GM23338 (cell line): ENCODE measurements around the gene TLE1. TPM values are rescaled to one million over a fixed set of nuclear protein-coding genes. Genes with fewer than 3 reads are reported as not detected.

Experiments used
- ATAC-seq: fragments of 200-7000 bp; cut with Tn5 transposase; 3 replicates; pipeline ENCODE4 v1.9.1; 2020
- DNase-seq: peaks from one replicate; pipeline ENCODE4 v3.0.0-alpha.2; 2015; ENCODE audit warnings: low spot score
- H2AFZ ChIP-seq: fragments of 200-600 bp; sonication (generic); 2 replicates; pipeline ENCODE4 v1.8.0; 2016; ENCODE audit warnings: antibody characterized with exemption, mild to moderate bottlenecking, moderate library complexity
- H3F3A ChIP-seq: fragments of 200-600 bp; sonication (generic); replicated peaks from 2 replicates; pipeline ENCODE4 v1.8.0; 2017; ENCODE audit warnings: antibody characterized with exemption, mixed run types, low read depth
- H3K27ac ChIP-seq: fragments of 200-600 bp; sonication (generic); 2 replicates; pipeline ENCODE4 v1.6.1; 2016; ENCODE audit warnings: low read depth
- H3K27me3 ChIP-seq: fragments of 200-600 bp; sonication (generic); 2 replicates; pipeline ENCODE4 v1.8.0; 2016; ENCODE audit warnings: mild to moderate bottlenecking, mixed run types, moderate library complexity; ENCODE audit not compliant: insufficient read depth
- H3K36me3 ChIP-seq: fragments of 200-600 bp; sonication (generic); 2 replicates; pipeline ENCODE4 v1.8.0; 2016; ENCODE audit warnings: mild to moderate bottlenecking; ENCODE audit not compliant: insufficient read depth
- H3K4me1 ChIP-seq: fragments of 200-600 bp; sonication (generic); 2 replicates; pipeline ENCODE4 v1.8.0; 2016; ENCODE audit warnings: mild to moderate bottlenecking, moderate library complexity; ENCODE audit not compliant: insufficient read depth
- H3K4me2 ChIP-seq: fragments of 200-600 bp; sonication (generic); 2 replicates; pipeline ENCODE4 v1.7.1; 2017; ENCODE audit warnings: mixed run types
- H3K4me3 ChIP-seq: fragments of 200-600 bp; sonication (generic); 2 replicates; pipeline ENCODE4 v1.6.1; 2016; ENCODE audit warnings: mixed run types
- H3K79me2 ChIP-seq: fragments of 200-600 bp; sonication (generic); replicated peaks from 2 replicates; pipeline ENCODE4 v1.8.0; 2017; ENCODE audit warnings: mild to moderate bottlenecking; ENCODE audit not compliant: insufficient read depth
- H3K9me2 ChIP-seq: fragments of 200-600 bp; sonication (generic); 2 replicates; pipeline ENCODE4 v1.8.0; 2017; ENCODE audit not compliant: insufficient read depth
- H4K20me1 ChIP-seq: fragments of 200-600 bp; sonication (generic); replicated peaks from 2 replicates; pipeline ENCODE4 v1.8.0; 2017; ENCODE audit warnings: mild to moderate bottlenecking; ENCODE audit not compliant: insufficient read depth
- H3K27ac Mint-ChIP-seq: 2 replicates; pipeline ENCODE4 v1.8.0; 2020; ENCODE audit warnings: inconsistent platforms, mild to moderate bottlenecking, moderate library complexity, mixed read lengths
- H3K27me3 Mint-ChIP-seq: 3 replicates; pipeline ENCODE4 v1.8.0; 2022; ENCODE audit warnings: low read depth, mild to moderate bottlenecking, moderate library complexity, mixed read lengths, inconsistent platforms; ENCODE audit not compliant: insufficient read depth, poor library complexity
- H3K36me3 Mint-ChIP-seq: 3 replicates; pipeline ENCODE4 v1.8.0; 2021; ENCODE audit warnings: low read depth, mild to moderate bottlenecking, inconsistent platforms, moderate library complexity, mixed read lengths
- H3K4me1 Mint-ChIP-seq: 3 replicates; pipeline ENCODE4 v1.8.0; 2020; ENCODE audit warnings: mild to moderate bottlenecking, inconsistent platforms, mixed read lengths
- H3K4me3 Mint-ChIP-seq: 3 replicates; pipeline ENCODE4 v1.8.0; 2021; ENCODE audit warnings: moderate library complexity, mild to moderate bottlenecking, inconsistent platforms, mixed read lengths
- H3K9me3 Mint-ChIP-seq: 3 replicates; pipeline ENCODE4 v1.8.0; 2020; ENCODE audit warnings: moderate library complexity, mild to moderate bottlenecking, inconsistent platforms, mixed read lengths
- EZH2 ChIP-seq: fragments of 200-600 bp; sonication (generic); IDR thresholded peaks from one replicate; pipeline ENCODE4 v1.8.0; 2017; ENCODE audit warnings: antibody characterized with exemption, mild to moderate bottlenecking, low read depth; ENCODE audit not compliant: unreplicated experiment
- EZH2phosphoT487 ChIP-seq: fragments of 200-600 bp; sonication (generic); IDR thresholded peaks from one replicate; pipeline ENCODE4 v1.8.1; 2018; ENCODE audit warnings: antibody characterized with exemption; ENCODE audit not compliant: unreplicated experiment
- JUNB ChIP-seq: IDR thresholded peaks from one replicate; pipeline ENCODE4 v1.6.1; 2016; ENCODE audit warnings: antibody characterized with exemption; ENCODE audit not compliant: unreplicated experiment
- NANOG ChIP-seq: IDR thresholded peaks from 2 replicates; pipeline ENCODE4 v1.6.1; 2016; ENCODE audit warnings: antibody characterized with exemption, borderline replicate concordance
- POLR2AphosphoS5 ChIP-seq: IDR thresholded peaks from 2 replicates; pipeline ENCODE4 v1.6.1; 2016; ENCODE audit warnings: antibody characterized with exemption, low read depth
- ZNF114 ChIP-seq: fragments of 250-450 bp; sonication (Bioruptor Pico); IDR thresholded peaks from 2 replicates; pipeline ENCODE4 v1.5.0; 2020; ENCODE audit warnings: mild to moderate bottlenecking, moderate library complexity
- ZNF331 ChIP-seq: fragments of 250-450 bp; sonication (Bioruptor Pico); IDR thresholded peaks from 2 replicates; pipeline ENCODE4 v1.5.0; 2020; ENCODE audit warnings: low read depth, mild to moderate bottlenecking, moderate library complexity
- polyA plus RNA-seq: library from polyadenylated mRNA; unstranded; fragments of >200 nt; fragmentation: Nextera tagmentation; extraction: Ambion mirVana; gene quantifications from 2 replicates; pipeline ENCODE4 v1.2.1, GENCODE V29; 2016
- total RNA-seq: library from RNA; depleted of rRNA; stranded (reverse); fragments of >200 nt; shearing (Covaris generic); gene quantifications from 2 replicates; pipeline ENCODE4 v1.2.3, GENCODE V29; 2014
- TF ChIP-seq, protein P1 (sequence below): IDR thresholded peaks from 2 replicates; pipeline ENCODE4 v1.6.1; 2016; ENCODE audit warnings: antibody characterized with exemption
- TF ChIP-seq, protein P2 (sequence below): fragments of 250-450 bp; sonication (Bioruptor Pico); IDR thresholded peaks from 2 replicates; pipeline ENCODE4 v1.5.0; 2020; ENCODE audit warnings: mild to moderate bottlenecking, moderate library complexity
- TF ChIP-seq, protein P3 (sequence below), 2 experiments: fragments of 200-600 bp in 1 of 2; sonication (generic) in 1 of 2; conservative IDR thresholded peaks; 2 replicates each; pipeline versions ENCODE4 v1.5.1 to v1.6.1; 2016 to 2017; ENCODE audit warnings: antibody characterized with exemption in 2 of 2, low read depth in 2 of 2, mild to moderate bottlenecking in 2 of 2, moderate library complexity in 1 of 2

TLE1 gene
- total and polyA plus RNA-seq, 2 experiments from 2014 or later, result 58.1 to 132 TPM

DNA sequence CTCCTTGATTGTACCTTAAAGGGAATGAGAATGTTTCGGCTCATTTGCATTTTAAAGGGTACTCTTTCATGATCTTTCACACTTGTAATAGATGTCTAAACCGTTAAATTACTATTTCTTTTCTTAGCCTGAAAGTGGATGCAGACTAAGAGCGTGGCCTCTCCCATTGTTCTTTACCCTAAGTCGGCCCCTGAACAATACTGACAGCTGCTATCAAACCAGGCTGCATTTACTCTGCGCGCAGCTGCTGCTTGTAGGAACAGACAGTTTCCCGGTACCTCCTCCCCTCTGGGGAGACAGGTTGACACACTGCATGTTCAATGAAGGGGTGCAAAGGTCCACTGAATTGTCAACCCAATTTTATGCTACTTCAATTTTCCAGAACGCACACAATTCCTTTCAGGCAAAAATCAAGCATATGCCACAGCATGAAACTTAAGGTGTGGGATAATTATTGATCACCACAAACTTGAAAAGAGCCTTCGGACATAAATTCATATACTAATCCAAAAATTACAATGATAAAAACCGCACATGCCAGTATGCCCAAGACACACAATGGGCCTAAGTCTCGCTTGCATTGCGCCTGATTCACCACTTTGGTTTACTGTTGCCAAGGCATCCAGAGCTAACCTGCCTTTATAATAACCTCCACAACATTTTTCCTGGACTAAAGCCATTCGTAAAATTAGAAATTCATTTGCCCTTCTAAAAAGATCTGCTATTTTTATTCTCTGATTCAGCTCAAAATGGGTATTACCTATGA is 39.7 kb downstream of the TLE1 start:
- peaks cover 99% of the 10 kb centered on the region for H3K79me2 ChIP-seq
- H3F3A ChIP-seq, result 0 out of 2 replicates have a peak, but pooled peaks cover 14% of the 10 kb centered on the region
- H4K20me1 ChIP-seq, result peaks cover 50% of the 10 kb centered on the region
- DNase-seq (peak; percentile 40), ATAC-seq (peak; percentile 60)
- H3K27ac Mint-ChIP-seq, result no peak overlapping the region; the same call in 1 of the 2 replicates
- no peak overlapping the region for H3K27ac ChIP-seq
- peaks cover 14% of the 10 kb centered on the region; the same call in 1 of the 2 replicates for H3K36me3 ChIP-seq
- H3K4me3 Mint-ChIP-seq, result no peak overlapping the region
- H3K9me2 ChIP-seq, result no peaks in the 10 kb centered on the region
- peaks cover 3% of the 10 kb centered on the region for H3K27me3 Mint-ChIP-seq
- peak overlapping the region; percentile 22; the same call in 1 of the 2 replicates for H3K4me3 ChIP-seq
- no peak overlapping the region for H2AFZ ChIP-seq
- no peak for TF ChIP-seq NANOG
- TF ChIP-seq, protein P1, sequence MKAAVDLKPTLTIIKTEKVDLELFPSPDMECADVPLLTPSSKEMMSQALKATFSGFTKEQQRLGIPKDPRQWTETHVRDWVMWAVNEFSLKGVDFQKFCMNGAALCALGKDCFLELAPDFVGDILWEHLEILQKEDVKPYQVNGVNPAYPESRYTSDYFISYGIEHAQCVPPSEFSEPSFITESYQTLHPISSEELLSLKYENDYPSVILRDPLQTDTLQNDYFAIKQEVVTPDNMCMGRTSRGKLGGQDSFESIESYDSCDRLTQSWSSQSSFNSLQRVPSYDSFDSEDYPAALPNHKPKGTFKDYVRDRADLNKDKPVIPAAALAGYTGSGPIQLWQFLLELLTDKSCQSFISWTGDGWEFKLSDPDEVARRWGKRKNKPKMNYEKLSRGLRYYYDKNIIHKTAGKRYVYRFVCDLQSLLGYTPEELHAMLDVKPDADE, result no peak
- H3K4me1 ChIP-seq, result peaks cover 82% of the 10 kb centered on the region
- no peaks in the 10 kb centered on the region for H3K9me3 Mint-ChIP-seq
- H3K4me1 Mint-ChIP-seq, result peaks cover 72% of the 10 kb centered on the region
- peaks cover 51% of the 10 kb centered on the region for H3K36me3 Mint-ChIP-seq
- no peaks in the 10 kb centered on the region for H3K27me3 ChIP-seq
- peak overlapping the region; percentile 18 for H3K4me2 ChIP-seq

DNA sequence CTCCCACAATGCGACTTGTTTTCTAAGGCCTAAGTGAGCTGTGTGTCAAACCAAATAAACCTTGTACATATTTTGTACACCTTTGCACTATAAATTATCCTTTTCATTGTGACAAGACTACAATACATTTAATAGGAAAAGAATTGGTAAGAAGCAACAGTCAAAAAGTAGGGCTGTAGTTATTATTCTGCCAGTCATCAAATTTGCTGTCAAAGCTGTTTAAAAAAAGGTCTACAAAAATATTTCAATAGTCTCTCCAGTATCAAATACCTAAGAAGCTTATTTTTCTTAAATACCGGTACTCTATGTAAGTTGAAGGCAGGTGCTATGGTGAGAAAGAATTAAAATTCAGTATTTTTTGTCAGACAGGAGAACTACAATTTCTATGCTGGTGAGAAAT is 40.5 kb downstream of the TLE1 start:
- Histone ChIP-seq H2AFZ (no peak overlapping the region), H4K20me1 (peaks cover 45% of the 10 kb centered on the region), H3K4me3 (no peak overlapping the region), H3K4me1 (peaks cover 80% of the 10 kb centered on the region), H3K27me3 (no peaks in the 10 kb centered on the region), H3K36me3 (peaks cover 12% of the 10 kb centered on the region; the same call in 1 of the 2 replicates), H3F3A (0 out of 2 replicates have a peak, but pooled peaks cover 14% of the 10 kb centered on the region), H3K79me2 (peaks cover 99% of the 10 kb centered on the region), H3K4me2 (0 out of 2 replicates have a peak overlapping the region, but pooled peaks have one; percentile 18), H3K27ac (no peak overlapping the region), H3K9me2 (no peaks in the 10 kb centered on the region)
- Mint-ChIP-seq H3K9me3 (no peaks in the 10 kb centered on the region), H3K27me3 (peaks cover 4% of the 10 kb centered on the region), H3K4me1 (peaks cover 73% of the 10 kb centered on the region), H3K27ac (peak overlapping the region; percentile 29), H3K4me3 (no peak overlapping the region), H3K36me3 (peaks cover 55% of the 10 kb centered on the region)
- no peak for ATAC-seq
- no peak for TF ChIP-seq NANOG
- no peak for TF ChIP-seq JUNB
- TF ChIP-seq, protein P2, sequence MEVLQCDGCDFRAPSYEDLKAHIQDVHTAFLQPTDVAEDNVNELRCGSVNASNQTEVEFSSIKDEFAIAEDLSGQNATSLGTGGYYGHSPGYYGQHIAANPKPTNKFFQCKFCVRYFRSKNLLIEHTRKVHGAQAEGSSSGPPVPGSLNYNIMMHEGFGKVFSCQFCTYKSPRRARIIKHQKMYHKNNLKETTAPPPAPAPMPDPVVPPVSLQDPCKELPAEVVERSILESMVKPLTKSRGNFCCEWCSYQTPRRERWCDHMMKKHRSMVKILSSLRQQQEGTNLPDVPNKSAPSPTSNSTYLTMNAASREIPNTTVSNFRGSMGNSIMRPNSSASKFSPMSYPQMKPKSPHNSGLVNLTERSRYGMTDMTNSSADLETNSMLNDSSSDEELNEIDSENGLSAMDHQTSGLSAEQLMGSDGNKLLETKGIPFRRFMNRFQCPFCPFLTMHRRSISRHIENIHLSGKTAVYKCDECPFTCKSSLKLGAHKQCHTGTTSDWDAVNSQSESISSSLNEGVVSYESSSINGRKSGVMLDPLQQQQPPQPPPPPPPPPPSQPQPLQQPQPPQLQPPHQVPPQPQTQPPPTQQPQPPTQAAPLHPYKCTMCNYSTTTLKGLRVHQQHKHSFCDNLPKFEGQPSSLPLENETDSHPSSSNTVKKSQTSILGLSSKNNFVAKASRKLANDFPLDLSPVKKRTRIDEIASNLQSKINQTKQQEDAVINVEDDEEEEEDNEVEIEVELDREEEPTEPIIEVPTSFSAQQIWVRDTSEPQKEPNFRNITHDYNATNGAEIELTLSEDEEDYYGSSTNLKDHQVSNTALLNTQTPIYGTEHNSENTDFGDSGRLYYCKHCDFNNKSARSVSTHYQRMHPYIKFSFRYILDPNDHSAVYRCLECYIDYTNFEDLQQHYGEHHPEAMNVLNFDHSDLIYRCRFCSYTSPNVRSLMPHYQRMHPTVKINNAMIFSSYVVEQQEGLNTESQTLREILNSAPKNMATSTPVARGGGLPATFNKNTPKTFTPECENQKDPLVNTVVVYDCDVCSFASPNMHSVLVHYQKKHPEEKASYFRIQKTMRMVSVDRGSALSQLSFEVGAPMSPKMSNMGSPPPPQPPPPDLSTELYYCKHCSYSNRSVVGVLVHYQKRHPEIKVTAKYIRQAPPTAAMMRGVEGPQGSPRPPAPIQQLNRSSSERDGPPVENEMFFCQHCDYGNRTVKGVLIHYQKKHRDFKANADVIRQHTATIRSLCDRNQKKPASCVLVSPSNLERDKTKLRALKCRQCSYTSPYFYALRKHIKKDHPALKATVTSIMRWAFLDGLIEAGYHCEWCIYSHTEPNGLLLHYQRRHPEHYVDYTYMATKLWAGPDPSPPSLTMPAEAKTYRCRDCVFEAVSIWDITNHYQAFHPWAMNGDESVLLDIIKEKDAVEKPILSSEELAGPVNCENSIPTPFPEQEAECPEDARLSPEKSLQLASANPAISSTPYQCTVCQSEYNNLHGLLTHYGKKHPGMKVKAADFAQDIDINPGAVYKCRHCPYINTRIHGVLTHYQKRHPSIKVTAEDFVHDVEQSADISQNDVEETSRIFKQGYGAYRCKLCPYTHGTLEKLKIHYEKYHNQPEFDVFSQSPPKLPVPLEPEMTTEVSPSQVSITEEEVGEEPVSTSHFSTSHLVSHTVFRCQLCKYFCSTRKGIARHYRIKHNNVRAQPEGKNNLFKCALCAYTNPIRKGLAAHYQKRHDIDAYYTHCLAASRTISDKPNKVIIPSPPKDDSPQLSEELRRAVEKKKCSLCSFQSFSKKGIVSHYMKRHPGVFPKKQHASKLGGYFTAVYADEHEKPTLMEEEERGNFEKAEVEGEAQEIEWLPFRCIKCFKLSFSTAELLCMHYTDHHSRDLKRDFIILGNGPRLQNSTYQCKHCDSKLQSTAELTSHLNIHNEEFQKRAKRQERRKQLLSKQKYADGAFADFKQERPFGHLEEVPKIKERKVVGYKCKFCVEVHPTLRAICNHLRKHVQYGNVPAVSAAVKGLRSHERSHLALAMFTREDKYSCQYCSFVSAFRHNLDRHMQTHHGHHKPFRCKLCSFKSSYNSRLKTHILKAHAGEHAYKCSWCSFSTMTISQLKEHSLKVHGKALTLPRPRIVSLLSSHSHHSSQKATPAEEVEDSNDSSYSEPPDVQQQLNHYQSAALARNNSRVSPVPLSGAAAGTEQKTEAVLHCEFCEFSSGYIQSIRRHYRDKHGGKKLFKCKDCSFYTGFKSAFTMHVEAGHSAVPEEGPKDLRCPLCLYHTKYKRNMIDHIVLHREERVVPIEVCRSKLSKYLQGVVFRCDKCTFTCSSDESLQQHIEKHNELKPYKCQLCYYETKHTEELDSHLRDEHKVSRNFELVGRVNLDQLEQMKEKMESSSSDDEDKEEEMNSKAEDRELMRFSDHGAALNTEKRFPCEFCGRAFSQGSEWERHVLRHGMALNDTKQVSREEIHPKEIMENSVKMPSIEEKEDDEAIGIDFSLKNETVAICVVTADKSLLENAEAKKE (CRISPR knock-in tag), result no peak
- no peak for TF ChIP-seq EZH2
- no peak for TF ChIP-seq POLR2AphosphoS5
- TF ChIP-seq ZNF114, result no peak
- TF ChIP-seq EZH2phosphoT487, result no peak
- TF ChIP-seq, protein P3, sequence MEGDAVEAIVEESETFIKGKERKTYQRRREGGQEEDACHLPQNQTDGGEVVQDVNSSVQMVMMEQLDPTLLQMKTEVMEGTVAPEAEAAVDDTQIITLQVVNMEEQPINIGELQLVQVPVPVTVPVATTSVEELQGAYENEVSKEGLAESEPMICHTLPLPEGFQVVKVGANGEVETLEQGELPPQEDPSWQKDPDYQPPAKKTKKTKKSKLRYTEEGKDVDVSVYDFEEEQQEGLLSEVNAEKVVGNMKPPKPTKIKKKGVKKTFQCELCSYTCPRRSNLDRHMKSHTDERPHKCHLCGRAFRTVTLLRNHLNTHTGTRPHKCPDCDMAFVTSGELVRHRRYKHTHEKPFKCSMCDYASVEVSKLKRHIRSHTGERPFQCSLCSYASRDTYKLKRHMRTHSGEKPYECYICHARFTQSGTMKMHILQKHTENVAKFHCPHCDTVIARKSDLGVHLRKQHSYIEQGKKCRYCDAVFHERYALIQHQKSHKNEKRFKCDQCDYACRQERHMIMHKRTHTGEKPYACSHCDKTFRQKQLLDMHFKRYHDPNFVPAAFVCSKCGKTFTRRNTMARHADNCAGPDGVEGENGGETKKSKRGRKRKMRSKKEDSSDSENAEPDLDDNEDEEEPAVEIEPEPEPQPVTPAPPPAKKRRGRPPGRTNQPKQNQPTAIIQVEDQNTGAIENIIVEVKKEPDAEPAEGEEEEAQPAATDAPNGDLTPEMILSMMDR (conservative IDR thresholded peaks at IDR 0.05; ENCODE audit: low read depth in 2 of 2), result no peak
- TF ChIP-seq ZNF331 (CRISPR knock-in tag), result no peak
- TF ChIP-seq, protein P1, result no peak
- DNase-seq, result no peak
